Neural progenitor cell (in vitro differentiated cells): ENCODE results near the gene JAM2.

Source experiments
- CTCF ChIP-seq: fragments of 200-600 bp; sonication (generic); IDR thresholded peaks from 2 replicates; pipeline ENCODE4 v1.5.1; 2017; ENCODE audit warnings: antibody characterized with exemption, mild to moderate bottlenecking
- EZH2 ChIP-seq: fragments of 200-600 bp; sonication (generic); IDR thresholded peaks from 2 replicates; pipeline ENCODE4 v1.6.1; 2017; ENCODE audit warnings: antibody characterized with exemption, mild to moderate bottlenecking, moderate library complexity
- EZH2phosphoT487 ChIP-seq: fragments of 200-600 bp; sonication (generic); IDR thresholded peaks from 2 replicates; pipeline ENCODE4 v1.6.1; 2017; ENCODE audit warnings: antibody characterized with exemption

- TF ChIP-seq EZH2 (no peak), CTCF (no peak), EZH2phosphoT487 (no peak)
These were observed 31.7 kb downstream of the JAM2 start for GRCh38 chr21:25670726-25671125.
